Measurements from ENCODE around the gene USP35. TPM values are rescaled to one million over a fixed set of nuclear protein-coding genes. Genes with fewer than 3 reads are reported as not detected.

The USP35 gene
- 10 to 100 TPM; 38.8 to 44.1 TPM for total RNA-seq

DNA sequence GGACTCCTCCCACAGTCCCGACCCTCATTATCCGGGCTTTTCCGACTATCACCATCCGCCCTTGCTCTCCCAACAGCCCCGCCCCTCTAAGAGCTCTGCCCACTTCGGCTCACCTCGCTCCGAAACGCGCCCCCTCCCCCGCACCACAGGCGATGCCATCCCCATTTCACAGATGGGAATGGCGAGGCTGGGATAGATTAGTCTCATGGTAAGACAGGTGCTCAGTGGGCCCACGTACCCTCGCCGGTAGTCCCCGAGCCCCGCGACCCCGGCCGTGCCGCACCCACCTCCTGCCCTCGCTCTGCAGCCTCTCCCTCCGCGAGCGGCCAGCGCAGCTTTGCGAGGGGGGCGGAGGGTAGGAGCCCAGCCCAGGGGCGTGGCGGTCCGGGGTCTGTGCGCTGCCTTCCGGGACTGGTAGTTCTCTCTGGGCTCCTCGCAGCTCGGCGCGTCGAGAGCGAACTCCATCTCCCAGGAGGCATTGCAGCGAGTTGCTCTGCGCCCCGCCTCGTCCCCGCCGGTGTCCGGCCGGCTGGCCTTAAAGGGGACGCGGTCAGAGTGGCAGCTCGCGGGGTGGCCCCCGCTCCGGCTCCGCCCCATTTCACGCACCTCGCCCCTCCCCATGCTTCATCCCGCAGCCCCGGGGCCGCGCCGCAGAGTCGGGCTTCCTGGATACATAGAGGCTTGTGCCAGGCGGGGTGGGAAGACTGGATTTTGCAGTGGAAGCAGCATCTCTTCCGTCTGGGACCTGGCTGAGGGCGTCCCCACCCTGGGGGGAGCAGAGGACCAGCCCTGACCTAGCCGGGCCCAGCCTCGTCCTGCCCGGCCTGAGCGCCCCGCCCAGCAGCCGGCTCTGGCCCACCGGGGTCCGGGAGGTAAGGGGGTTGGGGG lies at the start of gene USP35, which contains the start of gene KCTD21:
TSS of gene USP35 (plus strand) at position 634 of the 888 bp plus-strand sequence. CDS start 7,327 bp downstream, outside the sequence.
TSS of gene KCTD21 (minus strand) at position 341 of the 888 bp plus-strand sequence. CDS start 14,072 bp downstream, outside the sequence.
- Histone ChIP-seq H3K36me3 (no peaks in the 10 kb centered on the region), H3K4me3 (peak within 1 kb of the TSS; percentile 95), H3K27ac (peak within 1 kb of the TSS; percentile 85 to 91), H3K27me3 (replicated peaks; ENCODE audit: insufficient read depth) (no peaks in the 10 kb centered on the region), H3K4me1 (ENCODE audit: control insufficient read depth in 1 of 2, low read depth in 2 of 2) (peaks cover 45 to 75% of the 10 kb centered on the region in 2 donors), H3K9me3 (no peaks in the 10 kb centered on the region)
- TF ChIP-seq, protein P1, sequence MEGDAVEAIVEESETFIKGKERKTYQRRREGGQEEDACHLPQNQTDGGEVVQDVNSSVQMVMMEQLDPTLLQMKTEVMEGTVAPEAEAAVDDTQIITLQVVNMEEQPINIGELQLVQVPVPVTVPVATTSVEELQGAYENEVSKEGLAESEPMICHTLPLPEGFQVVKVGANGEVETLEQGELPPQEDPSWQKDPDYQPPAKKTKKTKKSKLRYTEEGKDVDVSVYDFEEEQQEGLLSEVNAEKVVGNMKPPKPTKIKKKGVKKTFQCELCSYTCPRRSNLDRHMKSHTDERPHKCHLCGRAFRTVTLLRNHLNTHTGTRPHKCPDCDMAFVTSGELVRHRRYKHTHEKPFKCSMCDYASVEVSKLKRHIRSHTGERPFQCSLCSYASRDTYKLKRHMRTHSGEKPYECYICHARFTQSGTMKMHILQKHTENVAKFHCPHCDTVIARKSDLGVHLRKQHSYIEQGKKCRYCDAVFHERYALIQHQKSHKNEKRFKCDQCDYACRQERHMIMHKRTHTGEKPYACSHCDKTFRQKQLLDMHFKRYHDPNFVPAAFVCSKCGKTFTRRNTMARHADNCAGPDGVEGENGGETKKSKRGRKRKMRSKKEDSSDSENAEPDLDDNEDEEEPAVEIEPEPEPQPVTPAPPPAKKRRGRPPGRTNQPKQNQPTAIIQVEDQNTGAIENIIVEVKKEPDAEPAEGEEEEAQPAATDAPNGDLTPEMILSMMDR (IDR thresholded peaks at IDR 0.05), result no peak
- ATAC-seq (ENCODE audit: insufficient number of reproducible peaks, low FRiP score, low read depth) (peak; percentile 85), DNase-seq (ENCODE audit: low spot score) (peak; percentile 90)

GRCh38 chr11:78139422-78140391 lies 49.0 kb upstream of the USP35 start, which contains the start of gene ALG8:
TSS of gene ALG8 (minus strand) at chr11:78139626. CDS start at chr11:78139588, 38 bp downstream.
- H3K36me3 ChIP-seq, result no peaks in the 10 kb centered on the region
- peak; percentile 57 for ATAC-seq (ENCODE audit: insufficient number of reproducible peaks, low FRiP score, low read depth)
- H3K27me3 ChIP-seq (replicated peaks; ENCODE audit: insufficient read depth), result no peaks in the 10 kb centered on the region
- H3K27ac ChIP-seq, result peak within 1 kb of the TSS; percentile 57 to 73
- no peaks in the 10 kb centered on the region for H3K9me3 ChIP-seq
- TF ChIP-seq, protein P1 (IDR thresholded peaks at IDR 0.05), result no peak
- peaks cover 12 to 15% of the 10 kb centered on the region in 2 donors for H3K4me1 ChIP-seq (ENCODE audit: control insufficient read depth in 1 of 2, low read depth in 2 of 2)
- peak; percentile 83 for DNase-seq (ENCODE audit: low spot score)
- peak within 1 kb of the TSS; percentile 81 for H3K4me3 ChIP-seq

DNA sequence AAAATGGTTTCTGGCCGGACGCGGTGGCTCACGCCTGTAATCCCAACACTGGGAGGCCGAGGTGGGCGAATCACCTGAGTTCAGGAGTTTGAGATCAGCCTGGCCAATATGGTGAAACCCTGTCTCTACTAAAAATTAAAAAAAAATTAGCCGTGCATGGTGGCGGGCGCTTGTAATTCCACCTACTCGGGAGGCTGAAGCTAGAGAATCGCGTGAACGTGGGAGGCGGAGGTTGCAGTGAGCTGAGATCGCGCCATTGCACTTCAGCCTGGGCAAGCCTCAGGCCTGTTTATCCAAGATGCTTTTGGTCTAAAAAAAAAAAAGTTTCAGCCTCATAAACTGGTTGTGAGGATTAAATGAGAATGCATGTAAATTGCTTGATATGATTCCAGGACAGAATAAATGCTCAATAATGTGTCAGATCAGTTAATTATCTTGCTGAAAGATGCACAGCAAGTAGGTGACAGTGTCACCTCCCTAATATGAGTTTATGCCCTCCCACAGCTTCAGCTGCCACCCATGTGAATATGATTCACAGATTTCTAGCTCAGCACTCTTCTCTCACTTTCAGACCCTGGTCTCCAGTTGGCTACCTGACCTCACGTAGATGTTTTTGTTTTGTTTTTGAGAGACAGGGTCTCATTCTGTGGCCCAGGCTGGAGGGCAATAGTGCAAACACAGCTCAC lies 48.2 kb upstream of the USP35 start:
- no peak for ATAC-seq (ENCODE audit: insufficient number of reproducible peaks, low FRiP score, low read depth)
- Histone ChIP-seq H3K9me3 (no peaks in the 10 kb centered on the region), H3K36me3 (no peaks in the 10 kb centered on the region), H3K4me1 (ENCODE audit: control insufficient read depth in 1 of 2, low read depth in 2 of 2) (peaks cover 12 to 15% of the 10 kb centered on the region in 2 donors), H3K4me3 (peak overlapping the region; percentile 81), H3K27me3 (replicated peaks; ENCODE audit: insufficient read depth) (no peaks in the 10 kb centered on the region), H3K27ac (no peak overlapping the region)
- no peak for DNase-seq (ENCODE audit: low spot score)
- TF ChIP-seq, protein P1 (IDR thresholded peaks at IDR 0.05), result no peak

- Histone ChIP-seq H3K27ac (no peak overlapping the region), H3K27me3 (replicated peaks; ENCODE audit: insufficient read depth) (no peaks in the 10 kb centered on the region), H3K36me3 (no peaks in the 10 kb centered on the region), H3K4me3 (no peak overlapping the region), H3K4me1 (ENCODE audit: control insufficient read depth in 1 of 2, low read depth in 2 of 2) (peaks cover 1 to 17% of the 10 kb centered on the region in 2 donors), H3K9me3 (no peaks in the 10 kb centered on the region)
- TF ChIP-seq, protein P1 (IDR thresholded peaks at IDR 0.05), result no peak
- ATAC-seq (ENCODE audit: insufficient number of reproducible peaks, low FRiP score, low read depth), result no peak
- no peak for DNase-seq (ENCODE audit: low spot score)
Measured at GRCh38 chr11:78145511-78146025, 43.2 kb upstream of the USP35 start.

All from thoracic aorta (tissue), 2 donors.